ENCODE measurements around the gene PDCD1LG2. TPM values are rescaled to one million over a fixed set of nuclear protein-coding genes. Genes with fewer than 3 reads are reported as not detected.

Gene PDCD1LG2
- total RNA-seq, 2 experiments from 2014 or later: 0.13 to 0.14 TPM

- TF ChIP-seq CTCF (IDR thresholded peaks at IDR 0.05): no peak
- DNase-seq (no peak), ATAC-seq (no peak)
- no peaks in the 10 kb centered on the region for H3K27me3 Mint-ChIP-seq
- no peak overlapping the region for H3K27ac Mint-ChIP-seq
- ChIA-PET CTCF (interaction anchor here (1.1 to 1.2 kb wide), 2 partner anchors 153 to 170 kb away, joined by 3 read pairs; partner anchors contain the start of gene CD274), POLR2A (no interaction called here)
- H3K36me3 Mint-ChIP-seq (ENCODE audit: low read depth): peaks cover 5% of the 10 kb centered on the region
- peaks cover 48% of the 10 kb centered on the region for H3K4me1 Mint-ChIP-seq (ENCODE audit: low read depth)
- no peak overlapping the region for H3K4me3 Mint-ChIP-seq
- H3K9me3 Mint-ChIP-seq: no peaks in the 10 kb centered on the region
- intact Hi-C loops (cut with micrococcal nuclease): no loop called here
Measured at GRCh38 chr9:5620494-5620893, 110.2 kb downstream of the PDCD1LG2 start.

Other genes with a start within 250 kb of the PDCD1LG2 start
- gene RLN2, start 205.8 kb upstream of the PDCD1LG2 start, total RNA-seq: 1 to 10 TPM; 4.0 to 5.5 TPM
- gene RLN1, start 170.7 kb upstream of the PDCD1LG2 start, total RNA-seq: 1 to 10 TPM; 1.3 to 2.3 TPM
- 10 to 100 TPM; 26.6 to 28.5 TPM for gene PLGRKT, start 72.6 kb upstream of the PDCD1LG2 start, total RNA-seq
- gene CD274, start 60.0 kb upstream of the PDCD1LG2 start, total RNA-seq: 10 to 100 TPM; 12.2 to 13.7 TPM
- gene RIC1, start 118.6 kb downstream of the PDCD1LG2 start, total RNA-seq: 10 to 100 TPM; 14.4 to 14.6 TPM

Data from activated CD8-positive, alpha-beta T cell treated with anti-CD3 and anti-CD28 coated beads for 36 hours (primary cell).